Breast epithelium (tissue), 3 donors: Measurements from ENCODE around the gene LMTK3.
"Not testable (repeated sequence)": the region's sequence is repeated elsewhere in the genome, so short reads cannot be mapped to it uniquely, and the experiment has no call there.

Experiments used
- CTCF ChIP-seq, 3 donors: fragments of 450-650 bp; IDR thresholded peaks; one replicate each; pipeline ENCODE4 v1.5.1; 2016 to 2017; ENCODE audit warnings: antibody characterized with exemption in 3 of 3, mild to moderate bottlenecking in 3 of 3, moderate library complexity in 3 of 3
- POLR2A ChIP-seq: fragments of 450-650 bp; IDR thresholded peaks from one replicate; pipeline ENCODE4 v1.6.1; 2016; ENCODE audit warnings: antibody characterized with exemption, mild to moderate bottlenecking, moderate library complexity
- POLR2AphosphoS5 ChIP-seq, 3 donors: sonication (generic); formaldehyde crosslinking; IDR thresholded peaks; one replicate each; pipeline ENCODE4 v1.6.1; 2017; ENCODE audit warnings: antibody characterized with exemption in 3 of 3

DNA sequence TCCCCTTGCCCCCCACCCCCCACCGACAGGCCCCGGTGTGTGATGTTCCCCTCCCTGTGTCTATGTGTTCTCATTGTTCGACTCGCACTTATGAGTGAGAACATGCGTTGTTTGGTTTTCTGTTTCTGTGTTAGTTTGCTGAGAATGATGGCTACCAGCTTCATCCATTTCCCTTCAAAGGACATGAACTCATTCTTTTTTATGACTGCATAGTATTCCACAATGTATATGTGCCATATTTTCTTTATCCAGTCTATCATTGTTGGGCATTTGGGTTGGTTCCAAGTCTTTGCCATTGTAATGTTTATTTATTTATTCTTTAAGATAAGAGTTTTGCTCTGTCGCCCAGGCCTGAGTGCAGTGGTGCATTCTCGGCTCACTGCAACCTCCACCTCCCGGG, 26.4 kb upstream of the LMTK3 start:
- TF ChIP-seq CTCF (IDR thresholded peaks at IDR 0.05); POLR2A; POLR2AphosphoS5 (IDR thresholded peaks at IDR 0.05): not testable (repeated sequence)
